Neural crest cell (in vitro differentiated cells): ENCODE results near the gene THAP10. TPM values are rescaled to one million over a fixed set of nuclear protein-coding genes. Genes with fewer than 3 reads are reported as not detected.

ENCODE experiments used
- DNase-seq: peaks from one replicate; pipeline ENCODE4 v3.0.0; 2021; ENCODE audit warnings: low read depth, mixed read lengths, low spot score
- H3K27ac Mint-ChIP-seq: one replicate; pipeline ENCODE4 v1.8.0; 2021; ENCODE audit warnings: mild to moderate bottlenecking, mixed read lengths; ENCODE audit not compliant: unreplicated experiment
- H3K27me3 Mint-ChIP-seq: 2 replicates; pipeline ENCODE4 v1.8.0; 2021; ENCODE audit warnings: low read depth, mild to moderate bottlenecking, mixed read lengths
- H3K36me3 Mint-ChIP-seq: 2 replicates; pipeline ENCODE4 v1.8.0; 2021; ENCODE audit warnings: low read depth, mild to moderate bottlenecking, mixed read lengths
- H3K4me1 Mint-ChIP-seq: 2 replicates; pipeline ENCODE4 v1.8.0; 2021; ENCODE audit warnings: mixed read lengths
- H3K4me3 Mint-ChIP-seq: one replicate; pipeline ENCODE4 v1.8.0; 2021; ENCODE audit warnings: mild to moderate bottlenecking, mixed read lengths
- H3K9me3 Mint-ChIP-seq: 2 replicates; pipeline ENCODE4 v1.8.0; 2021; ENCODE audit warnings: mixed read lengths
- CTCF ChIP-seq: fragments of 200-600 bp; sonication (generic); conservative IDR thresholded peaks from 2 replicates; pipeline ENCODE4 v1.5.0; 2021; ENCODE audit warnings: antibody characterized with exemption, mild to moderate bottlenecking
- long read RNA-seq: library from polyadenylated mRNA; unstranded; transcript quantifications from one replicate; pipeline ENCODE4 v2.0.0, GENCODE V29; 2020
- total RNA-seq: library from RNA; stranded (reverse); gene quantifications from 2 replicates; pipeline ENCODE4 v1.2.1, GENCODE V29; 2021

The THAP10 gene
- total RNA-seq = 6.7 and 7.5 TPM in 2 replicates
- long read RNA-seq, transcript THAP10-201 (3 exons, 2,399 nt) = major isoform, 9 of 10 reads
- long read RNA-seq, partial matches to known transcripts = 1 of 10 reads
- long read RNA-seq, other reads (novel, unspliced or antisense) = 0 of 10 reads

- Mint-ChIP-seq H3K4me3 (peak within 1 kb of the TSS; percentile 97), H3K27me3 (no peaks in the 10 kb centered on the region), H3K27ac (peak within 1 kb of the TSS; percentile 99), H3K4me1 (peaks cover 31% of the 10 kb centered on the region), H3K36me3 (peaks cover 2% of the 10 kb centered on the region), H3K9me3 (no peaks in the 10 kb centered on the region)
- TF ChIP-seq CTCF = no peak
- peak; percentile 75 for DNase-seq
Measured at GRCh38 chr15:70892002-70892911, at the start of gene THAP10, which contains the start of gene LRRC49. Gene THAP10 (minus strand): TSS chr15:70892433. CDS start chr15:70892272, 161 bp downstream. Gene LRRC49 (plus strand): TSS chr15:70892826. CDS start chr15:70892895, 69 bp downstream.

GRCh38 chr15:70936326-70936725, 44.1 kb upstream of the THAP10 start:
- Mint-ChIP-seq H3K4me1 (no peaks in the 10 kb centered on the region), H3K27me3 (no peaks in the 10 kb centered on the region), H3K36me3 (no peaks in the 10 kb centered on the region), H3K9me3 (no peaks in the 10 kb centered on the region), H3K27ac (no peak overlapping the region), H3K4me3 (no peak overlapping the region)
- no peak for TF ChIP-seq CTCF
- DNase-seq = no peak

- Mint-ChIP-seq H3K27ac (no peak overlapping the region), H3K4me1 (no peaks in the 10 kb centered on the region), H3K9me3 (no peaks in the 10 kb centered on the region), H3K4me3 (no peak overlapping the region), H3K27me3 (no peaks in the 10 kb centered on the region), H3K36me3 (no peaks in the 10 kb centered on the region)
- no peak for DNase-seq
- TF ChIP-seq CTCF = no peak
Measured at GRCh38 chr15:70935631-70936030, 43.4 kb upstream of the THAP10 start.

GRCh38 chr15:70933411-70933810, 41.2 kb upstream of the THAP10 start:
- Mint-ChIP-seq H3K4me3 (no peak overlapping the region), H3K36me3 (peaks cover 11% of the 10 kb centered on the region), H3K4me1 (no peaks in the 10 kb centered on the region), H3K27me3 (no peaks in the 10 kb centered on the region), H3K27ac (no peak overlapping the region), H3K9me3 (no peaks in the 10 kb centered on the region)
- DNase-seq = no peak
- TF ChIP-seq CTCF = no peak

- H3K27ac Mint-ChIP-seq = no peak overlapping the region
- H3K4me1 Mint-ChIP-seq = no peaks in the 10 kb centered on the region
- DNase-seq = no peak
- peaks cover 3% of the 10 kb centered on the region for H3K9me3 Mint-ChIP-seq
- no peak overlapping the region for H3K4me3 Mint-ChIP-seq
- no peak for TF ChIP-seq CTCF
- H3K27me3 Mint-ChIP-seq = no peaks in the 10 kb centered on the region
- H3K36me3 Mint-ChIP-seq = peaks cover 15% of the 10 kb centered on the region
Measured at GRCh38 chr15:70932397-70932796, 40.2 kb upstream of the THAP10 start.
